K562 (cell line): ENCODE measurements around the gene TERB1. TPM values are rescaled to one million over a fixed set of nuclear protein-coding genes. Genes with fewer than 3 reads are reported as not detected.

ENCODE experiments used
- ATAC-seq: fragments of 200-7000 bp; cut with Tn5 transposase; 3 replicates; pipeline ENCODE4 v1.9.1; 2020; ENCODE audit warnings: moderate library complexity
- BruUV-seq: library from RNA; stranded (reverse); fragments of 400-500 nt; replicated peaks from 2 replicates; lab custom pipeline; 2021; lab: Mats Ljungman, UMichigan
- CTCF ChIA-PET: fragments of 300-600 bp; formaldehyde crosslinking; extraction: SDS; loops from one replicate; lab custom pipeline; 2021; ENCODE audit warnings: low intra/inter-chr PET ratio; lab: Yijun Ruan, JAX
- POLR2A ChIA-PET: fragments of 300-600, 350-650 bp; sonication (Branson Sonifier 250); formaldehyde crosslinking; extraction: SDS; loops from one replicate; lab custom pipeline; 2021; ENCODE audit warnings: antibody characterized with exemption, inconsistent platforms; lab: Yijun Ruan, JAX
- DNase-seq, 4 experiments: peaks; one replicate each; pipeline versions ENCODE4 v3.0.0 to v3.0.0-alpha.2; 2011 to 2018; ENCODE audit warnings: low spot score in 3 of 4, mixed read lengths in 3 of 4; ENCODE audit errors: extremely low read depth in 1 of 4
- FAIRE-seq: peaks from 2 replicates; lab custom pipeline; 2011; peaks lifted over from hg19 to GRCh38; lab: Jason Lieb, UNC
- H2AFZ ChIP-seq: 2 replicates; pipeline ENCODE4 v1.6.0; 2011; ENCODE audit warnings: low read depth, low read length, control low read depth, inconsistent platforms
- H3K27ac ChIP-seq: fragments of 200-600 bp; 3 replicates; pipeline ENCODE4 v1.8.0; 2011; ENCODE audit warnings: low read depth, mild to moderate bottlenecking, control low read depth, inconsistent platforms, low read length, moderate library complexity, mixed read lengths; ENCODE audit errors: extremely low read depth
- H3K27me3 ChIP-seq, 2 experiments: fragments of 300-600 bp in 1 of 2; 2 replicates in 1 of 2; 3 replicates in 1 of 2; pipeline versions ENCODE4 v1.6.0 to v1.8.0; 2011; ENCODE audit warnings: inconsistent platforms in 2 of 2, low read length in 2 of 2, mild to moderate bottlenecking in 1 of 2, mixed read lengths in 1 of 2, moderate library complexity in 1 of 2; ENCODE audit not compliant: control insufficient read depth in 2 of 2, insufficient read depth in 2 of 2
- H3K36me3 ChIP-seq: fragments of 300-600 bp; 3 replicates; pipeline ENCODE4 v1.8.0; 2011; ENCODE audit warnings: mild to moderate bottlenecking, low read length, inconsistent platforms; ENCODE audit not compliant: control insufficient read depth, insufficient read depth
- H3K4me1 ChIP-seq, 2 experiments: fragments of 200-600 bp in 1 of 2; replicated peaks in 1 of 2; 2 replicates in 1 of 2; 3 replicates in 1 of 2; pipeline versions ENCODE4 v1.5.1 to v1.8.0; 2011; ENCODE audit warnings: inconsistent platforms in 2 of 2, low read length in 2 of 2, mild to moderate bottlenecking in 1 of 2, mixed read lengths in 1 of 2, moderate library complexity in 1 of 2; ENCODE audit not compliant: control insufficient read depth in 2 of 2, insufficient read depth in 2 of 2
- H3K4me2 ChIP-seq: 2 replicates; pipeline ENCODE4 v1.6.1; 2011; ENCODE audit warnings: low read length, control low read depth, inconsistent platforms, mixed read lengths; ENCODE audit not compliant: insufficient read depth
- H3K4me3 ChIP-seq: fragments of 200-600 bp; sonication (generic), shearing (Covaris generic); 2 replicates; pipeline ENCODE4 v1.5.1; 2016; ENCODE audit warnings: control low read depth, inconsistent platforms
- H3K79me2 ChIP-seq: fragments of 200-600 bp; 3 replicates; pipeline ENCODE4 v1.8.0; 2011; ENCODE audit warnings: low read length, inconsistent platforms; ENCODE audit not compliant: control insufficient read depth, insufficient read depth
- H3K9ac ChIP-seq, 2 experiments: 2 replicates each; pipeline versions ENCODE4 v1.6.0 to v1.6.1; 2011; ENCODE audit warnings: low read depth in 2 of 2, low read length in 2 of 2, control low read depth in 1 of 2, inconsistent platforms in 1 of 2, mild to moderate bottlenecking in 1 of 2, mixed read lengths in 1 of 2; ENCODE audit not compliant: insufficient read depth in 1 of 2
- H3K9me1 ChIP-seq: one replicate; pipeline ENCODE4 v1.6.0; 2011; ENCODE audit warnings: inconsistent platforms, mild to moderate bottlenecking, low read length, moderate library complexity; ENCODE audit not compliant: control insufficient read depth, insufficient read depth
- H3K9me3 ChIP-seq: replicated peaks from 2 replicates; pipeline ENCODE4 v1.5.1; 2011; ENCODE audit warnings: low read depth, low read length, inconsistent platforms; ENCODE audit not compliant: control insufficient read depth, insufficient read depth
- H4K20me1 ChIP-seq: replicated peaks from 2 replicates; pipeline ENCODE4 v1.6.1; 2011; ENCODE audit warnings: low read length, inconsistent platforms, mixed read lengths; ENCODE audit not compliant: control insufficient read depth, insufficient read depth
- ARID3A ChIP-seq: IDR thresholded peaks from 2 replicates; pipeline ENCODE4 v1.6.1; 2012; ENCODE audit warnings: low read depth, low read length, improper control_type of control experiment, borderline replicate concordance
- FIP1L1 ChIP-seq: fragments of 200-400 bp; formaldehyde crosslinking; IDR thresholded peaks from 2 replicates; pipeline ENCODE4 v1.6.1; 2018; ENCODE audit warnings: mild to moderate bottlenecking, low read depth, low read length; ENCODE audit not compliant: poor library complexity, severe bottlenecking
- FOXK1 ChIP-seq: sonication (generic); formaldehyde crosslinking; IDR thresholded peaks from 2 replicates; pipeline ENCODE4 v1.8.0; 2022; ENCODE audit warnings: missing genetic modification reagents, mild to moderate bottlenecking, borderline replicate concordance
- GTF3C2 ChIP-seq: IDR thresholded peaks from 3 replicates; pipeline ENCODE4 v1.6.1; 2011; ENCODE audit warnings: borderline replicate concordance, mild to moderate bottlenecking, moderate library complexity; ENCODE audit not compliant: insufficient read length; ENCODE audit errors: extremely low read depth
- HMBOX1 ChIP-seq: sonication (generic); IDR thresholded peaks from 2 replicates; pipeline ENCODE4 v1.6.1; 2016
- KDM2B ChIP-seq: fragments of 250-450 bp; sonication (Bioruptor Pico); IDR thresholded peaks from 2 replicates; pipeline ENCODE4 v1.8.0; 2021; ENCODE audit warnings: mild to moderate bottlenecking, moderate library complexity
- MAFG ChIP-seq: fragments of 450-650 bp; conservative IDR thresholded peaks from 2 replicates; pipeline ENCODE4 v1.6.1; 2016; ENCODE audit warnings: missing genetic modification characterization, missing compliant biosample characterization
- PHF8 ChIP-seq: fragments of 200-600 bp; sonication (generic); IDR thresholded peaks from 2 replicates; pipeline ENCODE4 v1.6.1; 2012; ENCODE audit warnings: mixed run types, mild to moderate bottlenecking, inconsistent platforms, low read length, moderate library complexity, borderline replicate concordance
- POU5F1 ChIP-seq: fragments of 150-350 bp; IDR thresholded peaks from 2 replicates; pipeline ENCODE4 v1.6.1; 2014; ENCODE audit warnings: borderline replicate concordance, low read length, low read depth, mild to moderate bottlenecking; ENCODE audit not compliant: partially characterized antibody
- SMAD2 ChIP-seq: fragments of 150-350 bp; IDR thresholded peaks from 2 replicates; pipeline ENCODE4 v1.6.1; 2014; ENCODE audit warnings: low read depth, mild to moderate bottlenecking, low read length
- SMARCA5 ChIP-seq: fragments of 450-650 bp; IDR thresholded peaks from 2 replicates; pipeline ENCODE4 v1.6.1; 2016
- TCF3 ChIP-seq: sonication (generic); formaldehyde crosslinking; IDR thresholded peaks from 2 replicates; pipeline ENCODE4 v1.4.0; 2020; ENCODE audit warnings: mild to moderate bottlenecking, missing genetic modification reagents
- WGBS: fragments of 100-300 bp; shearing (Covaris generic); methylation state at CpG from one replicate; pipeline ENCODE4 v1.1.6; 2016; ENCODE audit warnings: low coverage, mixed read lengths; ENCODE audit not compliant: insufficient coverage; ENCODE audit errors: missing lambda C conversion rate; 5-methylcytosine and 5-hydroxymethylcytosine counted together
- in situ Hi-C: fragments of 300-500 bp; cut with MboI; formaldehyde crosslinking; loops from 4 replicates; pipeline ENCODE4 v1.15.0; 2018; ENCODE audit warnings: inconsistent platforms, mixed read lengths
- intact Hi-C: fragments of 100-400 bp; cut with micrococcal nuclease; formaldehyde crosslinking; loops from 2 replicates; pipeline ENCODE4 v1.14.2; 2022
- polyA plus RNA-seq, 8 experiments: library from polyadenylated mRNA; depleted of rRNA in 4 of 8; stranded (reverse) in 5 of 8; unstranded in 3 of 8; fragments of >200 nt; fragmentation: Nextera tagmentation in 2 of 8; fragmentation: Illumina TruSeq in 1 of 8; extraction: Ambion mirVana in 2 of 8; extraction: Trizol in 1 of 8; gene quantifications; 2 replicates each; pipeline versions ENCODE4 v1.2.1 to v1.2.3, GENCODE V29; 2011 to 2014; ENCODE audit warnings: inconsistent platforms in 1 of 8, missing spikeins in 1 of 8
- total RNA-seq, 7 experiments: library from RNA; depleted of rRNA in 6 of 7; stranded (reverse); fragments of >200 nt in 6 of 7; fragmentation: Illumina TruSeq in 2 of 7; extraction: Trizol in 2 of 7; gene quantifications; 2 replicates each; pipeline versions ENCODE4 v1.2.1 to v1.2.3, GENCODE V29; 2011 to 2021; ENCODE audit warnings: low replicate concordance in 1 of 7

The TERB1 gene
- total and polyA plus RNA-seq, 9 of the 15 experiments (the other 6 are each of a cell fraction or from before 2014, with no cell fraction given): not detected

GRCh38 chr16:66845791-66846221 is 44.4 kb upstream of the TERB1 start:
- intact Hi-C loops: no loop called here

More at GRCh38 chr16:66845791-66846221, 44.4 kb upstream of the TERB1 start:
- Histone ChIP-seq H3K9ac (no peak overlapping the region), H3K27ac (no peak overlapping the region), H3K79me2 (no peaks in the 10 kb centered on the region), H3K27me3 (peaks cover 18 to 20% of the 10 kb centered on the region in 2 experiments; a peak in 4 of 5 replicates), H3K9me3 (no peaks in the 10 kb centered on the region), H3K36me3 (no peaks in the 10 kb centered on the region), H3K4me3 (no peak overlapping the region), H2AFZ (no peak overlapping the region), H3K4me1 (peaks cover 12 to 22% of the 10 kb centered on the region in 2 experiments; a peak in 3 of 5 replicates), H3K9me1 (no peaks in the 10 kb centered on the region), H3K4me2 (no peak overlapping the region), H4K20me1 (0 out of 2 replicates have a peak, but pooled peaks cover 4% of the 10 kb centered on the region)
- WGBS: 4% methylated on average over 9 of the region's 9 CpGs
- in situ Hi-C loops: no loop called here
- CTCF ChIA-PET: no interaction called here
- TF ChIP-seq HMBOX1 (no peak), MAFG (tag) (no peak), FOXK1 (CRISPR knock-in tag) (no peak), PHF8 (no peak), KDM2B (no peak), SMARCA5 (no peak), SMAD2 (no peak), GTF3C2 (no peak), TCF3 (CRISPR knock-in tag) (no peak), FIP1L1 (no peak), POU5F1 (no peak), ARID3A (no peak)
- FAIRE-seq (no peak), DNase-seq (no peak), ATAC-seq (no peak)
- POLR2A ChIA-PET: no interaction called here
- no TSS peak for BruUV-seq
